ENCODE results near the gene INPP5B. TPM values are rescaled to one million over a fixed set of nuclear protein-coding genes. Genes with fewer than 3 reads are reported as not detected.
"Not testable (repeated sequence)": the region's sequence is repeated elsewhere in the genome, so short reads cannot be mapped to it uniquely, and the experiment has no call there.

Gene INPP5B
- total RNA-seq, 1 experiment from 2014 or later: 18.8 TPM

- no TSS peak for BruUV-seq (replicated peaks)
- Histone ChIP-seq H3K4me3 (ENCODE audit: low read depth, low read length) (no peak overlapping the region), H3K4me1 (peaks cover 6% of the 10 kb centered on the region), H3K27me3 (replicated peaks; ENCODE audit: control insufficient read depth, insufficient read depth, low read length) (no peaks in the 10 kb centered on the region), H3K9me3 (no peaks in the 10 kb centered on the region), H3K36me3 (ENCODE audit: control insufficient read depth, insufficient read depth, low read length) (no peaks in the 10 kb centered on the region)
- TF ChIP-seq, protein P1, sequence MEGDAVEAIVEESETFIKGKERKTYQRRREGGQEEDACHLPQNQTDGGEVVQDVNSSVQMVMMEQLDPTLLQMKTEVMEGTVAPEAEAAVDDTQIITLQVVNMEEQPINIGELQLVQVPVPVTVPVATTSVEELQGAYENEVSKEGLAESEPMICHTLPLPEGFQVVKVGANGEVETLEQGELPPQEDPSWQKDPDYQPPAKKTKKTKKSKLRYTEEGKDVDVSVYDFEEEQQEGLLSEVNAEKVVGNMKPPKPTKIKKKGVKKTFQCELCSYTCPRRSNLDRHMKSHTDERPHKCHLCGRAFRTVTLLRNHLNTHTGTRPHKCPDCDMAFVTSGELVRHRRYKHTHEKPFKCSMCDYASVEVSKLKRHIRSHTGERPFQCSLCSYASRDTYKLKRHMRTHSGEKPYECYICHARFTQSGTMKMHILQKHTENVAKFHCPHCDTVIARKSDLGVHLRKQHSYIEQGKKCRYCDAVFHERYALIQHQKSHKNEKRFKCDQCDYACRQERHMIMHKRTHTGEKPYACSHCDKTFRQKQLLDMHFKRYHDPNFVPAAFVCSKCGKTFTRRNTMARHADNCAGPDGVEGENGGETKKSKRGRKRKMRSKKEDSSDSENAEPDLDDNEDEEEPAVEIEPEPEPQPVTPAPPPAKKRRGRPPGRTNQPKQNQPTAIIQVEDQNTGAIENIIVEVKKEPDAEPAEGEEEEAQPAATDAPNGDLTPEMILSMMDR (IDR thresholded peaks at IDR 0.05; ENCODE audit: insufficient read depth in 1 of 2, low read depth in 1 of 2, low read length in 1 of 2, severe bottlenecking in 1 of 2, unreplicated experiment in 1 of 2): no peak
- intact Hi-C loops (cut with micrococcal nuclease; ENCODE audit: unreplicated experiment): no loop called here
- ChIA-PET CTCF (no interaction called here), POLR2A (no interaction called here)
- peaks cover 12% of the 10 kb centered on the region for H3K36me3 Mint-ChIP-seq (ENCODE audit: insufficient read depth, unreplicated experiment)
- H3K27ac Mint-ChIP-seq (ENCODE audit: unreplicated experiment): no peak overlapping the region
- H3K27me3 Mint-ChIP-seq (ENCODE audit: insufficient read depth, unreplicated experiment): no peaks in the 10 kb centered on the region
- no peaks in the 10 kb centered on the region for H3K4me1 Mint-ChIP-seq (ENCODE audit: low read depth, unreplicated experiment)
- no peaks in the 10 kb centered on the region for H3K9me3 Mint-ChIP-seq (ENCODE audit: unreplicated experiment)
- DNase-seq: no peak
- no peak overlapping the region for H3K4me3 Mint-ChIP-seq (ENCODE audit: unreplicated experiment)
Measured at GRCh38 chr1:37901191-37901892, 45.5 kb downstream of the INPP5B start.

- H3K36me3 ChIP-seq (ENCODE audit: control insufficient read depth, insufficient read depth, low read length); DNase-seq; CTCF ChIA-PET; H3K4me1 ChIP-seq; H3K9me3 ChIP-seq; H3K27me3 Mint-ChIP-seq (ENCODE audit: insufficient read depth, unreplicated experiment); H3K4me3 Mint-ChIP-seq (ENCODE audit: unreplicated experiment); H3K4me3 ChIP-seq (ENCODE audit: low read depth, low read length); H3K27ac Mint-ChIP-seq (ENCODE audit: unreplicated experiment); intact Hi-C loops (cut with micrococcal nuclease; ENCODE audit: unreplicated experiment); BruUV-seq (replicated peaks); H3K9me3 Mint-ChIP-seq (ENCODE audit: unreplicated experiment); POLR2A ChIA-PET; H3K4me1 Mint-ChIP-seq (ENCODE audit: low read depth, unreplicated experiment); H3K27me3 ChIP-seq (replicated peaks; ENCODE audit: control insufficient read depth, insufficient read depth, low read length): not testable (repeated sequence)
- peaks cover 12% of the 10 kb centered on the region for H3K36me3 Mint-ChIP-seq (ENCODE audit: insufficient read depth, unreplicated experiment)
Measured at GRCh38 chr1:37897563-37897962, 49.3 kb downstream of the INPP5B start.

GRCh38 chr1:37893673-37894072, 53.2 kb downstream of the INPP5B start:
- Mint-ChIP-seq H3K27me3 (ENCODE audit: insufficient read depth, unreplicated experiment) (no peaks in the 10 kb centered on the region), H3K4me3 (ENCODE audit: unreplicated experiment) (no peak overlapping the region), H3K36me3 (ENCODE audit: insufficient read depth, unreplicated experiment) (peaks cover 5% of the 10 kb centered on the region), H3K9me3 (ENCODE audit: unreplicated experiment) (no peaks in the 10 kb centered on the region), H3K4me1 (ENCODE audit: low read depth, unreplicated experiment) (no peaks in the 10 kb centered on the region), H3K27ac (ENCODE audit: unreplicated experiment) (no peak overlapping the region)
- H3K27me3 ChIP-seq (replicated peaks; ENCODE audit: control insufficient read depth, insufficient read depth, low read length): no peaks in the 10 kb centered on the region
- intact Hi-C loops (cut with micrococcal nuclease; ENCODE audit: unreplicated experiment): no loop called here
- no peaks in the 10 kb centered on the region for H3K4me1 ChIP-seq
- H3K36me3 ChIP-seq (ENCODE audit: control insufficient read depth, insufficient read depth, low read length): no peaks in the 10 kb centered on the region
- TF ChIP-seq, protein P1 (IDR thresholded peaks at IDR 0.05; ENCODE audit: insufficient read depth in 1 of 2, low read depth in 1 of 2, low read length in 1 of 2, severe bottlenecking in 1 of 2, unreplicated experiment in 1 of 2): no peak
- H3K9me3 ChIP-seq: no peaks in the 10 kb centered on the region
- no peak for DNase-seq
- H3K4me3 ChIP-seq (ENCODE audit: low read depth, low read length): no peak overlapping the region
- BruUV-seq (replicated peaks): no TSS peak
- CTCF ChIA-PET: no interaction called here
- POLR2A ChIA-PET: no interaction called here
